GOT3 (cell line): ENCODE results near the gene LAD1.

Experiments
- DNase-seq: peaks from one replicate; lab custom pipeline; 2025; ENCODE audit warnings: mixed read lengths; lab: John Stamatoyannopoulos, UW

Gene LAD1

DNA sequence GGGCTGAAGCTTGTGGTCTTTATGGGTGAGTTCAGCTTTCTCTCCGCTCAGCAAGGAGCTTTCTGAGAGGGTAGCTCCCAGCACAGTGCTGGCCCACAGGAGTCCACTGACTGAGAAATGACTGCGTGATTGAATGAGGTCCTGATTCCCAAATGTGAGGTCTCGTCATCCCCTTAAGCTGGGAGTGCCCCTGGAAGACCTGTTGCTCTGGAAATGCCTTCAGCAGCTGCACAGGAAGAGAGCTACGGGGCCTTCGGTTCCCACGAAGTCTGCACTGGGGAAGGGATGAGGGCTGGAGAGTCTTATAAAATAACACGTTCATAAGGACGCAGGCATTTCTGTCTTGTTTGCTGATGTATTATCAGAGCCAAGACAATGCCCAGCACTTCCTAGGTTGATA is 35.7 kb downstream of the LAD1 start:
- DNase-seq = no peak

DNA sequence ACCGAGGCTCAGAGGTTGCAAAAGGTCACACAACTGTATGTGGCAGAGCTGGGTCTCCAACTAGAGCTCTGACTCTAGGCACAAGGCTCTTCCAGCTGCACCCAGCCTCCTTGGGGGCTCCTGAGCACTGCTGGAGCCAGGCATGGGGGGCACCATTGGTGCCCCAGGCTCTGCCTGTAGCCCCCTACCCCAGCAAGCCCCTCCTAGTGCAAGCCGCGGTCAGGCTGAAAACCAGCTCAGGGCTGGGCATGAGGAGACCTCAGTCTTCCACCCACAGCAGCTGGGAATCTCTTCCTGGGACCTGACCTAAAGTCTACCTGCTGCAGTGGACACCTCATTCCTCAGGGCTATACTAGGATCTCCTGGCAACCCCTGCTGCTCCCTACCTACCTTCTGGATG is 36.2 kb downstream of the LAD1 start:
- DNase-seq = no peak

DNA sequence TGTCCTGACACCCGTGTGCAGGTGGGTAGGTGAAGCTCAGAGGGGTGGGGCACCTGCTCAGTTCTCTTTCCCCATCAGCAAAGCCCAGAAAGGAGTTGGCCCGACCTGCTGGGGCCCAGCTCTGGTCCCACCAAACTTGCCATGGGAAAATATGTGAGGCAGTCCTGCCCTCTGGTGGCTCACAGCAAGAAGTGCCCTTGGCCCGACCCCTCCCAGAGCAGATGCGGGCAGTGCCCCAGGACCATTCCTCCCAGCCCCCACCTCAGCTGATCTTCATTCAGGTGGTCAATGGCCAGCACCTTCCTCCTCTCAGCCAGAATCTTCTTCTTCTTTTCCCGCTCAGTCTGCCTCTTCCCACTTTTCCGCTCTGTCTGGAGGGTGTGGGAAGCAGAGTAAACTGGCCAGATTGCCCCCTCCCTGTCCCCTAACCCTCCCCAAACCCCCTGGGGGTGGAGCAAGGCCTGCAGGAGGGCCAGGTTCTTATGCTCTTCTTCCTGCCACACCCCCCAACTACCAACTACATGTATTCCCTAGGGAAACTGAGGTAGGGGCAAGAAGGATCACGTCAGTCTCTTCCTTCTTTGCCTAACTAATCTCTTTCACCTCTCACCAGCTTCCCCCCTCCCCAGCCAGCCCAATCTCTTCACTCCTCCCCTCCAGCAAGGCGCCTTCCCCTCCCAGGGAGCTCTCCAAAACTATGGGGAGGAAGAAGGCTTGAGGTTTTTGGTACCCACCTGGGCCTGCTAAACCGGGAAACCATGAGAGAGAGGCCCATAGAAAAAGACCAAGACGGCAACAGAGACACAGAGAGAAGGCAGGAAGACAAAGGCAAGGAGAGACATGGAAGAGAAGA is 37.2 kb downstream of the LAD1 start:
- DNase-seq = peak; percentile 81

DNA sequence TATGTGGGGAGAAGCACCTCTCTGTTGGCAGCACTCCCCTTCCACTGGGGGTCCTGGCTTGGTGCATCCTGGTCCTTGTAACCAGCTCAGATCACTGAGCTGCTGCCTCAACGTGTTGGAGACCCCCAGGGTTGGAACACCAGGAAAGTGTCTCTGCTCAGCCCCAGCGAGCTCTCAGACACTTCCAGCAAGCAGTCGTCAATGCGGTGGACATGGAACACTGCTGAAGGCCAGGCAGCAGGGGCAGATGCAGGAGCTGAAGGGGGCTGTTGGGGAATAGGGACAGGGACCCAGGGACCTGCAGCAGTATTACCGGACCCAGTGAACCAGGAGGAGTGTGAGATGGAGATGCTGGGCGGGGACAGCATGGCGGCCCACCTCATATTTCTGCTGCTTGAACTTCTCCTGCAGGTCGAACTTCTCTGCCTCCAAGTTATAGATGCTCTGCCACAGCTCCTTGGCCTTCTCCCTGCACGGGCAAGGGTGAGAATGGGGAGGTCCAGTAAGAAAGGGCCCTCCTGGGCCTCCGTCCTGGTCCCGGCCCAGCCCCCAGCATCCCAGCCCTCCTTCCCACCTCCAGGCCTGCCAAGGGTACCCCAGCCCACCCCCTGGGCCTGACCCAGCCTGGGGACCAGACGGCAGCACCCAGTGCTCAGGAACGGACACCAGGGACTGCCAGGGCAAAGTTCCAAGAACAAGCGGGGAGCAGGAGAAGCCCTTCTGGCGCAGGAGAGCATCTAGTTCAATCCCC is 38.0 kb downstream of the LAD1 start:
- no peak for DNase-seq

DNA sequence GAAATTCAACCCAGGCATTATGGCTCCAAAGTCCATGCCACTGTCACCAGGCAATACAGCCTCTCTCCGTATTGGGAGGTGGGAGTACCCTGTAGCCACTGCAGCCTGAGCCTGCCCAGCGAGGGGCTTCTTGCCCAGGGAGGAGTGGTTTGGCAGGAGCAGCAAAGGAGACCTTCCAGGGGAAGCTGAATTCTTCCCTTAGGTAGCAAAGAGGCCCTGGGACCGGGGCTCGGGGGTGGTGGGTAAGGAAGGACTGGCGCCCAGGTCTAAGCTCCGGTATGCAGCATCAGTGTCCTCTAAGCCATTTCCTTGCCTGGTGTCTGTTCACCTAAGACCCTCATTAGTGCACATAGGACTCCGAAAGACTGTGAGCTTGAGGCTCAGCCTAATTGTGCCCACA is 38.6 kb downstream of the LAD1 start:
- no peak for DNase-seq

DNA sequence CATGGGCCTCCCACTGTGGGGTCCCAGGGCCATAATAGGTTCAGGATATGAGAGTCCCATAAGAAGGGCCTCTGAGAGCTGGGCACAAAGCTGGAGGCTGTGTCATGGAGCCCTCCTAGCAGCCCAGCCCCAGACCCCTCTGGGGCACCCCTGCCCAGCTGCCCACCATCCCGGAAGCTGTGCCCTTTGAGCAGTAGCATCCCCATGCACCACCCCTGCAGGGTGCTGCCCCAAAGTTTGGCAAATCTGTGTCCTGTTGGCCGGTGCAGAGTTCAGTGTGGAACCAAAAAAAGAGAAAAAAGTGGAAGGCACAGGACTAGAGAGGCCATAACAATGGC is 39.3 kb downstream of the LAD1 start:
- DNase-seq = no peak

DNA sequence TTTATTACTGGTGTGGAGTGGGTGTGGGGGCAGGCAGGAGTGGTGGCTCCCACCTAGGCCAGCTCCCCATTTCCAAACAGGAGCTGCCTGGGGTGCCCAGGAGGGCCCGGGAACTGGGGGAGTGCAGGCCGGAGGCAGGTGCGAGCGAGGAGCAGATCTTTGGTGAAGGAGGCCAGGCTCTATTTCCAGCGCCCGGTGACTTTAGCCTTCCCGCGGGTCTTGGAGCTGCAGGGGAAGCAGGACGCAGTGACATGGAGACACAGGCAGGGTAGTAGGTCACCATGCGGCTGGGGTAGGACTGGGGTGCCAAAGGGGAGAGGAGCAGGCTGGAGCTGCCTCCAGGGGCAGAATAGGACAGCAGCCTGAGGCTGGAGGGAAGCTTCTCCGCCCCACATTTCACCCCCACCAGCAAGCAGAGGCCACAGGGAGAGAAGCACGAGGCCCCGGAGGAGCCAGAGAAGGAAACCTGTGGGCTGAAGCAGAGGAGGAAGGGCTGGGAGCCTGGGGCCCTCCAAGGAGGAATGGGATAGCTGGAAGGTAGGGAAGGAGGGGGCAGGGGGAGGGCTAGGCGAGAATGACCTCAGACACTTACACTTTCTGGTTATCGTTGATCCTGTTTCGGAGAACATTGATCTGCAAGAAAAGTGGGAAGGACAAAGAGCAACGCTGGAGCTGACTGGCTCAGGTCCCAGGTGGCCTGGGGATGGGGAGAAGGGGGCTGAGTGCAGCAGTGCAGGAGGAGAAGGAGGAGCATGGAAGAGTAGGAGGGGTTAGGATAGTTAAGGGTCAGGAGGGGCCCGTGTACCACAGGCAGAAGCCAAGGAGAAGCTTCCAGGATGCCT is 39.9 kb downstream of the LAD1 start:
- no peak for DNase-seq

DNA sequence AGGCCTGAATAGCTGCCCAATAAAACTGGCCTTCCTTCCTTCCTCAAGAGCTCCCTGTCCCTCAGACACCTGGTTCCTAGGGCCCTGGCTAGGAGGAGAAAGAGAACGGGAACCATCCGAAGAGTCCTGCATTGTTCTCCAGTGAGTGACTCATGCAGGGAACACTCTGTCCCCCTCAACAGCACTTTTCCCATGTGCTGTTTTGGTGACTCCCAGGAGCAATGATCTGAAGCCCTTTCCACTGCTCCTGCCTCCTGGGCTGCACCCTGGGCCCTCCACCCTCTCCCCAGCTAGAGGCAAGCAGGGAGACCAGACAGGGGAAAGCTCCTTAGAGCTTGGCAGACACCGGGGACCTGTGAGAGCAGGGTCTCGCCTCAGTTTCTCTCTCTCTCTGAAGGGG is 40.5 kb downstream of the LAD1 start:
- DNase-seq = no peak

DNA sequence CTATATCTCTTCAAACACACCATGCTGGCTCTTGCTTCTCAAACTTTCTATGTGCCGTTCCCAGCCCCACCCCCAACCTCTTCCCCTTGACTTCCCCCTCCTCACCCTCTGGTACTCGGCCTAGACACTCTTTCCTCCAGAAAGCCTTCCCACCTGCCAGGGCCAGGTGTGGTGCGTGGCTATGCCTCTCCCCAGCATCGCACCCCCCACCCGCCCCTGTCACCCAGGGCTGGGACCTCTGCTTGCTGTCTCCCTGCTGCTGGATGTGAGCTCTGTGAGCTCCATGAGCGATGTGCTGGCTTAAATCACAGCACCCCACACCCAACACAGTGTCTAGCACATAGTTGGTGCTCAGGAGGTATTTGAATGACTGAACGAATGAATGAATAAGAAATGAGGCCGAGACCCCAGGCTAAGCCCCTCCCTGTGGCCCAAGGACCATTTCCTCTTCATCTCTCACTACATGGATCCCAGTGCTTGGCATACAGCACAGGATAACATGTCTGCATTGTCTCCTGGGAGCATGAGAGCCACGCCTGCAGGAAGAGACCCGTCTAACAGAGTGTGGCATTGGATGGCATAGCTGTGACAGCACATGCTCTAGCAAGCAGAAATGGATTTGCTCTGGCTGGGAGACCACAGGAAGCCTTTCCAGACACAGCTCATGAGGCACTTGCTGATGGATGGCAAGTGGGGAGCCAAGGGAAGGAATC is 41.3 kb downstream of the LAD1 start:
- no peak for DNase-seq

DNA sequence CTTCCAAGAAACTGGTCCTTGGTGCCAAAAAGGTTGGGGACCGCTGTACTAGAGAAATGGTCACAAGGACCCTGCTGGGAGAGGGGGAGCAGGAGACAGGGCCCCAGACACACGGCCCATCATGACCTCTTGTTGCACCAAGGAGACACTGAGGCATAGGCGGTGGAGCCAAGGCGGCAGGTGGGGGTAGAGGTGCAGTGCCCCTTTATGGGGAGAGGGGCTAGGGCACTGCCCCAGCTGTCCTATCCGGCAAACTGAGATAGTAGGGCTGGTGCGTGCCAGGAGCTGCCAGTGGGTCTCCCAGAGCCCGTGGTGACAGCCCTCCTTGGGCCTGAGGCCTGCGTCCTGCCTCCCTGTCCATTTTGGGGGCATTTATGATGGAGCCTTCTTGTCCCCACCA is 41.9 kb downstream of the LAD1 start:
- DNase-seq = no peak

DNA sequence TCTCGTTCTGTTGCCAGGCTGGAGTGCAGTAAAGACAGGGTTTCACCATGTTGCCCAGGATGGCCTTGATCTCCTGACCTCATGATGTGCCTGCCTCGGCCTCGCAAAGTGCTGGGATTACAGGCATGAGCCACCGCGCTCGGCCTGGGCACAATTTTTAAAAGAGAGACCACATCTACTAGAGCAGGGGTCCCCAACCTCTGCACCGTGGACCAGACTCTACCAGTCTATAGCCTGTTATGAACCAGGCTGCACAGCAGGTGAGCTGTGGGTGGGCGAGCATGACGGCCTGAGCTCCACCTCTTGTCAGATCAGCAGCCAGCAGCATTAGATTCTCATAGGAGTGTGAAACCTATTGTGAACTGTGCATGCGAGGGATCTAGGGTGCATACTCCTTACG is 42.4 kb downstream of the LAD1 start:
- DNase-seq = no peak

DNA sequence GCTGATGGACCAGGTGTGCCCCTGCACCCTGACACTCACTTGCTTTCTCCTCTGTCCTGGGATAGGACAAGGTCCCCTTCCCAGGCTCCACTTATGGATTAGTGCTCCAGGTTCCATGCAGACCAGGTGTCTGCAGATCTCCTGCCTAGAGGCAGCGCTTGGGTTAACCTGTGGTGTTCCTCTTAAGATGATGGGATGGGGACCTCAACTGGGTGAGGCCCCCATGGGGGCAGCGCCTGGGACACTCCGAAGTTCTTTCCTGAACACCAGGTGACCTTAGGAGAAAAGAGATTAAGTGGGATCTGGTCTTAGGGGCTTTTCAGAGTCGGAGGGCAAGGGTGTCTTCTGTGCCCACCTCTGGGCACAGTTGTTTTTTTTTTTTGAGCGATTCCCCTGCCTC is 42.9 kb downstream of the LAD1 start:
- no peak for DNase-seq

DNA sequence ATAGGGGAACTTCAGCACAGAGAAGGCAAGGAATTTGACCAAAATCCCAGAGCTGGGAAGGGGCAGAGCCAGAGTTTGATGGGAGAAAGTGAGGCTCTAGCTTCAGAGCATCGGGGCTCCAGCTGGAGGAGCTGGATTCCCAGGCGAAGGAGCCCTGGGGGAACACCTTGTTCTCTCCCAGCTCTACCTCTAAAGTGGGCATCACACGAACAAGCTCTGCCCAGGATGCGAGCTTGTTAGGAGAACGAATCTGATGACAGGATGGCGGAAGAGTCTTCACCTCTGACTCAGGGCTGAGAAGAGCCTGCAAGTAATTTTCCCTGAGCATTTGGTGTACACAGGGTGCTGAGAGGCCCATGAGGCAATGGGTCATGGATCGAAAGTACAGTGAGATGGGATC is 43.7 kb downstream of the LAD1 start:
- no peak for DNase-seq

DNA sequence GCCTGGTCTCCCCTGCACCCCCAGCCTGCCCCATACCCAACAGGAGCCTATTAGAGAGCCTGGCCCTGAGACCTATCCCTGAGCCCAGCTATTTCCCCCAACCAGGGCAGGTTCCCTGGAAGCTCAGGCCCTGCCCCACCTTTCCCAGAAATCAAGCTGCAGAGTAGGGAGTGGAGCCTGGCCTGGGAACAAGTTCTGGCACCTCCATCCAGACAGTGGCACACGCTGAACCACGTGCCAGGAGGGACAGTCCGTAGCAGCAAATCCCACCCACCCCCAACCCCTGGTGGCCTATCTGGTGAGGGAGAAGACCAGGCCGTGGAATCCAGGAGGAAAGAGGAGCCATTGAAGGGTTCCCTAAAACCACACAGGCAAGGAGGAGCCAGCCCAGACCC is 44.2 kb downstream of the LAD1 start:
- no peak for DNase-seq

DNA sequence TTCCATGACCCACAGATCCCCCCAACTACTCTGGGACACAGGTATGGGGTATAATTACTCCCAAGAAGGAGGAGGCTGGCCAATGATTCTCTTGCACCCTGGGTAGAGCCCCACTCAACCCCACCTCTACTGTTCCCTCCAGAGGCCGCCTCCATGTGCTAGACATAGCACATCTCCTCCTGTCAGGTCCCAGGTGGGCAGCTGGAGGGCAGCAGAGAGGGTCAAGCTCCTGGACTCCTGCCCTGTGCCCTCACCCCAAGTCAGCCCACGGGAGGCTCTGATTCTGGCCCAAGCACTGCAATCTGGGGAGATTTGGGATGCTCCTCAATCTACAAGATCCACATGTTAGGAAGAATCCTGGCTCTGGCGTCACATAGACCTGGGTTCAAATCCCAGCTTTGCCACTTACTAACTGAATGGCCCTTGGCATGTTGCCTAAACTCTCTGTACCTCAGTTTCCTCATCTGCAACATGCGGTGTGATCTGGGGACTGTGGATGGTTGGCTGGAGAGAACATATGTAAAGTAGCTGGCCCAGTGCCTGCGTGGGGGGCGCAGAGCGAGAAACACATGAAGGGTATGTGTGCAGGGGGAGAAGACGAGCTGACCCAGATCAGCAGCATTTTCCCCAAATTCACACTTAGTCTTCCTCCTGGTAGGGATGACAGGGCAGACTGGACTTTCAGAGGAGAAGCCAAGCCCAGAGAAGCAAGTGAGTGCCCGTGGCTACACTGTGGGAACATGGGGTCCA is 44.8 kb downstream of the LAD1 start:
- no peak for DNase-seq

DNA sequence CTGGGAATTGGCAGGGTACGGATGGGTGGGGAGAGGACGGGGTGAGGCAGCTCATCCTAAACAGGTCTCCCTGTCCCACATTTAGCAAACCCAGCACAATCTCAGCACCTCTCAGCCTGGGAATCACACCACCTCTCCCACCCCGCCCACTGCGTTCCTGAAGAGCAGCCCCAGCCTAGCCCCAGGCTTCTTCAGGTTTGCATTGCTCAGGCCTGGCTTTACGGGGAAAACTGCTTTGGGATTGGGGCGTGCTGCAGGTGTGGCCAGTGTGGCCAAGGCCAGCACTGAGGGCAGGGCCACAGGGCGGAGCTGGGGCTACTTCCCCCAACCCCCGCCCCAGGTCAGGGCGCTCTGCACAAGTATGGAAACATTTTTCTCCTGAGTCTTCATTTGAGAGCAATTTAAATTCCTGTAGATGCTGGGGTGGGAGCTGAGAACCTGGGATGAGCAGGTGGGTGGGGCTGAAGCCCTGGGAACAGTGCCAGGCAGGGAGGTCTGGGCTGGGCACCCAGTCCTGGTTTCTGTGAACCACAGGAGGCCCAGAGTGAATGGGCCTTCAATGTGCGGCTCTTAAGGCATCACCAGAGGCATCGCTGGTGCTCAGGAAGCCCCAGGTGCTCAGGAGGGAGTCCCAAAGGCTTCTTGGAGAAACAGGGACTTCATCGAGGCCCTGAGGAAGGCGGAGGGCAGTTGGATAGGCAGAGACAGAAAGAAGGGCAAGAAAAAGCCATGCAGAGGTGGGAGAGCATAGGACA is 45.8 kb downstream of the LAD1 start:
- no peak for DNase-seq

DNA sequence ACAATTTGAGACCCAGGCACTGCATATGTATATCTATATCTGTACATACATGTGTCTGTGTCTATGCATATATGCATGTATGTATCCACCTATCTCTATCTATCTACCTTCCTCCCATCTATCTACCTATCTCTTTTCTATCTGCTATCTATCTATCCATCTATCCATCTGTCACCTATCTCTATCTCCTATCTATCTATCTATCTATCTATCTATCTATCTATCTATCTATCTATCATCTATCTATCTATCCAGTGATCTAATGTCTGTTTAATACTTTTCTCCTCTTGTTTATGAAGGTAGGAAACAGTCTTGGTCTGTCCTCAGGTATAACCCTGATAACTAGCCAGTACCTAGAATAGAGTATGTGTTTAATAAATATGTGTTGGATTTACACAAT is 47.5 kb downstream of the LAD1 start:
- DNase-seq = no peak

DNA sequence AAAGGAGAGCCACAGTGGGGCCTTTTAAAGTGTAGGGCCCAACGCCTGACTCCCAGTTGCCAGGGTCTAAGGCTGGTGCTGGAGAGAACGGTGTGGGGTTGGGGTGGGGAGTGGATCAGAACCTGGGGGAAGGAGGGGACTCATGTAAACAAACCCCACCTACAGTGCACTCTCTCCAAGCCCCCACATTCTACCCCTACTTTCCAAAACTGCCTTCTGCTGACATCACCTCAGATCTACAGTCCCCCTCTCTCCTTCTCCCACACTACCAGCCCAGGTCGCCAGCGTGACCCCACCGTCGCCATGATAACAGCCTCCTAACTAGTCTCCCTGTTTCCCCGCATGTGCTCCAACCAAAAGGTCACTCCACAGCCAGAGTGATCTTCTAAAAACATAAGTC is 48.2 kb downstream of the LAD1 start:
- no peak for DNase-seq

DNA sequence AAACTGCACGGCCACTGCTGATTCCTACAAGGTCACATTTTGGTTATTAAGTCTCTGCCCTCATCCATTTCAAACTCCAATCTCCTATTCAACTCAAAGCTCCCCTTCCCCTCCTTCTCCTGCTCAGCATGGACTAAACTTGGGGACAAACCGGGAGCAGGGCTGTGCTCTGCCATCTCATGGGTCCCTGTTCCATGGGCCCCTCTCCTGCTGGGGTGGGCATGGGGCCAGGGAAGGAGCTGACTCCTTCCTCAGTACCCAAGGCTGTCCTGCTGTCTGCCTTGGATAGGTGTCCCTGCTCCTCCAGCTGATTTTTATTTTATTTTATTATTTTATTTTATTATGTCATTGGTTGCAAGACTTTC is 48.8 kb downstream of the LAD1 start:
- DNase-seq = no peak

DNA sequence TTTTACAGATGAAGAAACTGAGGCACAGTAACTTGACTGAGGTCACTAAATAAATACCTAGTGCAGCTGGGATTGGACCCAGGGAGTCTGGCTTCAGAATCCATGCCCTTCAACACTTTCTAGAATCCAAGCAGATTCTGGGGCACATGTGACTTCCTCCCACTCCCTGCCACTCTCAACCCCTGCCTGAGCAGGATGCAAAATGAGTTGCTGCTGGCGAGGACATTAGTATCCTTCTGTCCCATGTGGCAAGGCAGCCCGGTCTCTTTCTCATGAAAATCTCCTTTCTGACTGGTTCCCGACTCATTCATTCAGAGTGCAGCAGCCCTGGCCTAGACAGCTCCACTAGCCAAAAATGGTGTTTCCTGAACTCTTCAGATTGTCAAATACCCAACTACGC is 50.0 kb downstream of the LAD1 start:
- DNase-seq = no peak

DNA sequence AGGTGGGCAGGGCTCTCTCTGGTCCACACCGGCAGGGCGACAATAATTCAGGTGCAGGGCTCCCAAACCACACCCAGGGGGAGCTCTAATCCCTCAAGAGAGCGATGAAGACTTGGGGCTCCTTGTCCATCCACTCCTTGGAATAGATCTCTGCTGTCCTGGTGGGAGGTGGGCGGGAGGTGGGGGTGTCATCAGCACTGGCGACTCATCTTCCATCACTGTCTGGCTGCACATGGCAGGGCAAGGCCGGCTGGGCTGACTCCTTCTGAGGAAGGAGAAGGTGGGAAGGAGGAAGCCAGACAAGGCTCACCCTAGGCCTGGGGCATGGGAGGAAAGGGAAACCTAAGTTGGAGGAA is 50.9 kb downstream of the LAD1 start:
- no peak for DNase-seq
